ENCODE measurements around the gene SLC36A1.

DNA sequence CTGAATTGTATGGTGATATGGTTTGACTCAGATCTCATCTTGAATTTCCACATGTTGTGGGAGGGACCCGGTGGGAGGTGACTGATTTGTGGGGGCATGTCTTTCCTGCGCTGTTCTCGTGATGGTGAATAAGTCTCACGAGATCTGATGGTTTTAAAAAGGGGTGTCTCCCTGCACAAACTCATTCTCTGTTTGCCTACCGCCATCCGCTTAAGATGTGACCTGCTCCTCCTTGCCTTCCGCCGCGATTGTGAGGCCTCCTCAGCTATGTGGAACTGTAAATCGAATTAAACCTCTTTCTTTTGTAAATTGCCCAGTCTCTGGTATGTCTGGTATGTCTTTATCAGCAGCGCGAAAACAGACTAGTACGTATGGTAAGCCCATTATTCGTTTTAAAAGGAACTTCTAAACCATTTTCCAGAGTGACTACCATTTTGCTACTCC, 48.7 kb downstream of the SLC36A1 start:
- TF ChIP-seq TARDBP (IDR thresholded peaks at IDR 0.05) (no peak), HDGF (IDR thresholded peaks at IDR 0.05; ENCODE audit: borderline replicate concordance) (no peak)

Measured in HEK293T (cell line).